Endothelial cell of umbilical vein (primary cell): ENCODE data around the gene CSMD2. TPM values are rescaled to one million over a fixed set of nuclear protein-coding genes. Genes with fewer than 3 reads are reported as not detected.

ENCODE experiments used
- BruUV-seq: library from RNA; stranded (reverse); fragments of 400-500 nt; replicated peaks from 2 replicates; lab custom pipeline; 2021; lab: Mats Ljungman, UMichigan
- CTCF ChIA-PET: fragments of 300-600, 350-600 bp; sonication (Branson Sonifier 250); formaldehyde crosslinking; loops from one replicate; lab custom pipeline; 2021; ENCODE audit warnings: antibody characterized with exemption, inconsistent platforms; lab: Charles Lee
- POLR2A ChIA-PET: fragments of 300-600, 350-600 bp; sonication (Branson Sonifier 250); formaldehyde crosslinking; loops from one replicate; lab custom pipeline; 2021; ENCODE audit warnings: antibody characterized with exemption, inconsistent platforms; lab: Charles Lee
- DNase-seq: peaks from one replicate; pipeline ENCODE4 v3.0.0-alpha.2; 2011; ENCODE audit warnings: low read depth, low spot score
- FAIRE-seq: peaks from 2 replicates; lab custom pipeline; 2011; peaks lifted over from hg19 to GRCh38; lab: Jason Lieb, UNC
- H2AFZ ChIP-seq: 2 replicates; pipeline ENCODE4 v1.6.0; 2012; ENCODE audit warnings: low read depth, low read length, control low read depth, inconsistent platforms
- H3K27ac ChIP-seq: 2 replicates; pipeline ENCODE4 v1.5.1; 2011; ENCODE audit warnings: low read depth, mild to moderate bottlenecking, control low read depth, low read length, moderate library complexity; ENCODE audit not compliant: insufficient read depth
- H3K27me3 ChIP-seq, 2 experiments: 2 replicates each; pipeline versions ENCODE4 v1.6.0 to v1.6.1; 2011; ENCODE audit warnings: low read length in 2 of 2, mixed read lengths in 1 of 2; ENCODE audit not compliant: control insufficient read depth in 2 of 2, insufficient read depth in 2 of 2
- H3K36me3 ChIP-seq, 2 experiments: 2 replicates in 1 of 2; 3 replicates in 1 of 2; pipeline ENCODE4 v1.5.1; 2011; ENCODE audit warnings: low read length in 2 of 2, mild to moderate bottlenecking in 1 of 2, moderate library complexity in 1 of 2; ENCODE audit not compliant: control insufficient read depth in 2 of 2, insufficient read depth in 2 of 2; ENCODE audit errors: extremely low read depth in 1 of 2
- H3K4me1 ChIP-seq: 3 replicates; pipeline ENCODE4 v1.5.1; 2011; ENCODE audit warnings: mild to moderate bottlenecking, low read length; ENCODE audit not compliant: control insufficient read depth, insufficient read depth; ENCODE audit errors: extremely low read depth
- H3K4me2 ChIP-seq: 2 replicates; pipeline ENCODE4 v1.6.1; 2011; ENCODE audit warnings: low read length, control low read depth, mixed read lengths; ENCODE audit not compliant: insufficient read depth
- H3K4me3 ChIP-seq, 3 experiments: fragments of 200-600 bp in 1 of 3; sonication (generic), shearing (Covaris generic) in 1 of 3; replicated peaks in 1 of 3; 2 replicates each; pipeline ENCODE4 v1.5.1; 2011 to 2016; ENCODE audit warnings: control low read depth in 3 of 3, low read length in 3 of 3, mild to moderate bottlenecking in 2 of 3, inconsistent platforms in 1 of 3, low read depth in 1 of 3, moderate library complexity in 1 of 3; ENCODE audit not compliant: insufficient read depth in 1 of 3
- H3K79me2 ChIP-seq: 2 replicates; pipeline ENCODE4 v1.6.0; 2012; ENCODE audit warnings: low read length, inconsistent platforms; ENCODE audit not compliant: control insufficient read depth, insufficient read depth
- H3K9ac ChIP-seq: replicated peaks from 2 replicates; pipeline ENCODE3; 2011; ENCODE audit warnings: low read length, control low read depth; ENCODE audit not compliant: insufficient read depth; ENCODE audit errors: extremely low read depth
- H3K9me1 ChIP-seq: replicated peaks from 3 replicates; pipeline ENCODE4 v1.6.0; 2011; ENCODE audit warnings: mild to moderate bottlenecking, low read length; ENCODE audit not compliant: control insufficient read depth, insufficient read depth; ENCODE audit errors: extremely low read depth
- H3K9me3 ChIP-seq: replicated peaks from 2 replicates; pipeline ENCODE4 v1.5.1; 2012; ENCODE audit warnings: low read length, inconsistent platforms; ENCODE audit not compliant: control insufficient read depth, insufficient read depth
- H4K20me1 ChIP-seq: replicated peaks from 2 replicates; pipeline ENCODE3; 2011; ENCODE audit warnings: mild to moderate bottlenecking, low read length; ENCODE audit not compliant: control insufficient read depth, insufficient read depth; ENCODE audit errors: extremely low read depth
- CTCF ChIP-seq, 2 donors: IDR thresholded peaks; 1 replicate in 1 of 2; 2 replicates in 1 of 2; pipeline ENCODE4 v1.5.1; 2011; ENCODE audit warnings: low read length in 2 of 2, mild to moderate bottlenecking in 2 of 2, moderate library complexity in 2 of 2, control low read depth in 1 of 2, inconsistent platforms in 1 of 2, low read depth in 1 of 2; ENCODE audit not compliant: insufficient read depth in 1 of 2; ENCODE audit errors: extremely low read depth in 1 of 2
- EZH2 ChIP-seq: IDR thresholded peaks from 2 replicates; pipeline ENCODE4 v1.6.1; 2012; ENCODE audit warnings: borderline replicate concordance, low read depth, mild to moderate bottlenecking, moderate library complexity, low read length, inconsistent platforms; ENCODE audit not compliant: severe bottlenecking
- FOS ChIP-seq: IDR thresholded peaks from 2 replicates; pipeline ENCODE4 v1.6.1; 2011; ENCODE audit warnings: mild to moderate bottlenecking, low read length, moderate library complexity, borderline replicate concordance; ENCODE audit not compliant: insufficient read depth
- GATA2 ChIP-seq: IDR thresholded peaks from 2 replicates; pipeline ENCODE4 v1.7.0; 2011; ENCODE audit warnings: low read depth, mild to moderate bottlenecking, moderate library complexity, mixed read lengths, low read length; ENCODE audit not compliant: insufficient read length, insufficient read depth
- JUN ChIP-seq: IDR thresholded peaks from 2 replicates; pipeline ENCODE4 v1.6.1; 2011; ENCODE audit warnings: borderline replicate concordance, low read depth; ENCODE audit not compliant: insufficient read length, insufficient read depth
- MAX ChIP-seq: IDR thresholded peaks from 2 replicates; pipeline ENCODE4 v1.6.1; 2011; ENCODE audit not compliant: insufficient read depth, insufficient read length
- MYC ChIP-seq: IDR thresholded peaks from one replicate; pipeline ENCODE4 v1.6.1; 2011; ENCODE audit warnings: mild to moderate bottlenecking, low read depth, low read length
- POLR2A ChIP-seq: IDR thresholded peaks from 2 replicates; pipeline ENCODE4 v1.6.1; 2012; ENCODE audit warnings: low read depth, mild to moderate bottlenecking, control low read depth, low read length
- POLR2AphosphoS5 ChIP-seq: IDR thresholded peaks from 2 replicates; pipeline ENCODE4 v1.6.1; 2012; ENCODE audit warnings: low read depth, mild to moderate bottlenecking, control low read depth, low read length, moderate library complexity; ENCODE audit not compliant: insufficient read depth
- dilution Hi-C: fragments of 300-500 bp; cut with MboI; formaldehyde crosslinking; loops from one replicate; pipeline ENCODE4 v1.15.0; 2019; ENCODE audit warnings: low sequenced_read_pairs; ENCODE audit not compliant: extremely low pct_ligation_motif_present
- intact Hi-C: fragments of 100-400 bp; cut with micrococcal nuclease; formaldehyde crosslinking; loops from one replicate; pipeline ENCODE4 v1.10.0; 2022
- polyA plus RNA-seq, 4 experiments: library from polyadenylated mRNA; depleted of rRNA in 3 of 4; stranded (reverse) in 3 of 4; unstranded in 1 of 4; fragments of >200 nt; gene quantifications; 2 replicates each; pipeline versions ENCODE4 v1.2.1 to v1.2.3, GENCODE V29; 2011 to 2012; ENCODE audit warnings: missing spikeins in 1 of 4
- total RNA-seq: library from RNA; stranded (reverse); gene quantifications from 2 replicates; pipeline ENCODE4 v1.2.3, GENCODE V29; 2021

The CSMD2 gene
- total and polyA plus RNA-seq, 2 donors (not counting 3 experiments of a cell fraction or from before 2014, with no cell fraction given), result under 0.01 TPM; not detected in 1

- DNase-seq, result no peak
- H3K9me1 ChIP-seq, result no peaks in the 10 kb centered on the region
- intact Hi-C loops (no loop called here), dilution Hi-C loops (no loop called here)
- no peaks in the 10 kb centered on the region for H3K4me1 ChIP-seq
- POLR2A ChIA-PET, result no interaction called here
- no peaks in the 10 kb centered on the region for H4K20me1 ChIP-seq
- H3K4me2 ChIP-seq, result no peak overlapping the region
- H3K27me3 ChIP-seq, result no peaks in the 10 kb centered on the region
- no peak for FAIRE-seq
- TF ChIP-seq EZH2, result no peak
- no peak for TF ChIP-seq MAX
- no peak for TF ChIP-seq POLR2AphosphoS5
- TF ChIP-seq CTCF (IDR thresholded peaks at IDR 0.05; ENCODE audit: extremely low read depth in 1 of 2, insufficient read depth in 1 of 2, low read depth in 1 of 2, low read length in 2 of 2), result no peak
- TF ChIP-seq GATA2, result no peak
- no peak overlapping the region for H2AFZ ChIP-seq
- no peak overlapping the region for H3K4me3 ChIP-seq
- BruUV-seq, result no TSS peak
- no peak overlapping the region for H3K27ac ChIP-seq
- CTCF ChIA-PET, result no interaction called here
- no peaks in the 10 kb centered on the region for H3K36me3 ChIP-seq
- H3K79me2 ChIP-seq, result no peaks in the 10 kb centered on the region
- H3K9me3 ChIP-seq, result no peaks in the 10 kb centered on the region
- H3K9ac ChIP-seq, result no peak overlapping the region
Measured at GRCh38 chr1:34155860-34156259, 9.2 kb downstream of the CSMD2 start.

- dilution Hi-C loops, result no loop called here
- TF ChIP-seq EZH2 (no peak), FOS (no peak), CTCF (IDR thresholded peaks at IDR 0.05; ENCODE audit: extremely low read depth in 1 of 2, insufficient read depth in 1 of 2, low read depth in 1 of 2, low read length in 2 of 2) (no peak), MAX (no peak), JUN (no peak), GATA2 (no peak), POLR2A (no peak), MYC (no peak)
- Histone ChIP-seq H3K27me3 (no peaks in the 10 kb centered on the region), H3K27ac (no peak overlapping the region), H3K9me3 (no peaks in the 10 kb centered on the region), H3K9ac (no peak overlapping the region), H3K36me3 (no peaks in the 10 kb centered on the region), H3K4me3 (no peak overlapping the region), H3K79me2 (no peaks in the 10 kb centered on the region), H3K9me1 (no peaks in the 10 kb centered on the region), H4K20me1 (no peaks in the 10 kb centered on the region), H2AFZ (no peak overlapping the region), H3K4me2 (no peak overlapping the region), H3K4me1 (no peaks in the 10 kb centered on the region)
- ChIA-PET POLR2A (no interaction called here), CTCF (no interaction called here)
- intact Hi-C loops, result no loop called here
- DNase-seq, result no peak
- no TSS peak for BruUV-seq
- FAIRE-seq, result no peak
Measured at GRCh38 chr1:34153246-34153645, 11.8 kb downstream of the CSMD2 start.
